ENCODE results near the gene DDOST. TPM values are rescaled to one million over a fixed set of nuclear protein-coding genes. Genes with fewer than 3 reads are reported as not detected.

DDOST gene
- total and polyA plus RNA-seq, 10 of the 15 experiments (the other 5 are each of a cell fraction or from before 2014, with no cell fraction given): 100 to 274 (median 201) TPM

DNA sequence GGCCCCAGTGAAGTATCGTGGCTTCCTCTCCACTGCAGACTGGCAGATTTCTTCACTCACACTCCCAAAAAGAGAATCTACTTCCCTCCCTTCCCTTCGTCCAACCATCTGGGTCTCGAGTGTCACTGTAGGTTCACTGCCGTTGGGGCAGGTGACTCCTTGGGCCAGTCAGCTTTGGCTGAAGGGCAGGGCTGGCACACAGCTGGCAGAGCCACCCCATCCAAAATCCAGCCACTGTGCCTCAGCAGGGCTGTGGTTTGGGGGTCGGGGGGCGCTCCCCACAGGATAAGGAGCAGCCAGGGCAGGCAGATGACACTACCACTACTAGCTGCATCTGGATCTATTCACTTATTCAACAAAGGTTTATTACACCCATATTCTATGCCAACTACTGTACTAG is 18.1 kb downstream of the DDOST start (continued):
- TF ChIP-seq, protein P1, sequence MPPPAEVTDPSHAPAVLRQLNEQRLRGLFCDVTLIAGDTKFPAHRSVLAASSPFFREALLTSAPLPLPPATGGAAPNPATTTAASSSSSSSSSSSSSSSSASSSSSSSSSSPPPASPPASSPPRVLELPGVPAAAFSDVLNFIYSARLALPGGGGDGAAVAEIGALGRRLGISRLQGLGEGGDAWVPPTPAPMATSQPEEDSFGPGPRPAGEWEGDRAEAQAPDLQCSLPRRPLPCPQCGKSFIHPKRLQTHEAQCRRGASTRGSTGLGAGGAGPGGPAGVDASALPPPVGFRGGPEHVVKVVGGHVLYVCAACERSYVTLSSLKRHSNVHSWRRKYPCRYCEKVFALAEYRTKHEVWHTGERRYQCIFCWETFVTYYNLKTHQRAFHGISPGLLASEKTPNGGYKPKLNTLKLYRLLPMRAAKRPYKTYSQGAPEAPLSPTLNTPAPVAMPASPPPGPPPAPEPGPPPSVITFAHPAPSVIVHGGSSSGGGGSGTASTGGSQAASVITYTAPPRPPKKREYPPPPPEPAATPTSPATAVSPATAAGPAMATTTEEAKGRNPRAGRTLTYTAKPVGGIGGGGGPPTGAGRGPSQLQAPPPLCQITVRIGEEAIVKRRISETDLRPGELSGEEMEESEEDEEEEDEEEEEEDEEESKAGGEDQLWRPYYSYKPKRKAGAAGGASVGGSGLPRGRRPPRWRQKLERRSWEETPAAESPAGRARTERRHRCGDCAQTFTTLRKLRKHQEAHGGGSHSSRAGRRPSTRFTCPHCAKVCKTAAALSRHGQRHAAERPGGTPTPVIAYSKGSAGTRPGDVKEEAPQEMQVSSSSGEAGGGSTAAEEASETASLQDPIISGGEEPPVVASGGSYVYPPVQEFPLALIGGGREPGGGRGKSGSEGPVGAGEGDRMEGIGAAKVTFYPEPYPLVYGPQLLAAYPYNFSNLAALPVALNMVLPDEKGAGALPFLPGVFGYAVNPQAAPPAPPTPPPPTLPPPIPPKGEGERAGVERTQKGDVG (CRISPR knock-in tag; IDR thresholded peaks at IDR 0.05): no peak

DNA sequence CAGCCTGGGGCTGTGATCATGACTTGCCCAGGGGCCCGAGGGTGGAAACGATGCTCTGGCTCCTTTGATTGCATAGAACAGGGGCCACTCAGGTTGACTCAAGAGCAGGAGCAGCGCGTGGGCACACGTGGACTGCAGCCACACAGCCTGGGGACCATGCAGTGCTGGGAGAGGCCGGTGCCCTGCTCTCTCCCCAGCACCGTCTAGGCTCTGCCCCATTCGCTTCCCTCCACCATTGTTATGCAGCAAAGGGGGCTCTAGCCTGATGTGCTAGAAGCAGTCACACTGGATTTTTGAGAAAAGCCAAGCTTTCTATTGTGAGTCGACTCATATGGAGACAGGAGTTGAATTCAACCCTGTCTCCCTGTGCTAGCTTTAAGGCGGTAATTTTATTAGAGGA is 19.2 kb downstream of the DDOST start:
- ChIA-PET RAD21 (ENCODE audit: unreplicated experiment) (interaction anchor here (1.3 to 2.2 kb wide), 2 partner anchors 119 to 148 kb away, joined by 3 to 4 read pairs; no protein-coding TSS in a partner anchor), CTCF (interaction anchor here (0.8 to 2.2 kb wide), 5 partner anchors 8 to 184 kb away, joined by 3 to 8 read pairs (median 6); no protein-coding TSS in a partner anchor), SMC1A (ENCODE audit: uncharacterized antibody, unreplicated experiment) (interaction anchor here (1.2 kb wide), 1 partner anchor 19 kb away, joined by 4 read pairs; no protein-coding TSS in a partner anchor), POLR2A (interaction anchor here (1.6 kb wide), 1 partner anchor 8 kb away, joined by 3 read pairs; no protein-coding TSS in a partner anchor)
- Histone ChIP-seq H3K27ac (ENCODE audit: control insufficient read depth, insufficient read depth) (no peak overlapping the region), H3K4me3 (no peak overlapping the region), H3K9ac (ENCODE audit: control insufficient read depth, insufficient read depth, low read length) (no peak overlapping the region), H3K36me3 (ENCODE audit: control insufficient read depth in 2 of 2, insufficient read depth in 2 of 2, low read length in 1 of 2) (no peaks in the 10 kb centered on the region), H3K9me3 (replicated peaks; ENCODE audit: control insufficient read depth, insufficient read depth, low read length) (no peaks in the 10 kb centered on the region), H3K79me2 (ENCODE audit: control insufficient read depth, insufficient read depth, low read length) (no peaks in the 10 kb centered on the region), H3K4me1 (ENCODE audit: control insufficient read depth, insufficient read depth, low read length) (no peaks in the 10 kb centered on the region), H3K4me2 (ENCODE audit: control insufficient read depth, insufficient read depth) (no peak overlapping the region), H4K20me1 (ENCODE audit: control insufficient read depth, insufficient read depth) (no peaks in the 10 kb centered on the region), H2AFZ (ENCODE audit: control insufficient read depth, low read depth, low read length) (no peak overlapping the region), H3K27me3 (replicated peaks in 1 of 2; ENCODE audit: control insufficient read depth in 2 of 2, insufficient read depth in 2 of 2, low read length in 1 of 2) (no peaks in the 10 kb centered on the region)
- intact Hi-C loops (cut with micrococcal nuclease; ENCODE audit: unreplicated experiment) (no loop called here), in situ Hi-C loops (cut with MboI) (no loop called here)
- no peak for FAIRE-seq
- TF ChIP-seq POLR2A (IDR thresholded peaks at IDR 0.05; ENCODE audit: low read depth, low read length) (no peak), NFIC (IDR thresholded peaks at IDR 0.05; ENCODE audit: low read depth, low read length) (no peak)
- no peak for DNase-seq (ENCODE audit: low read depth, low spot score)
- BruUV-seq (replicated peaks): no TSS peak
- ATAC-seq: no peak
- 57% methylated on average over 10 of the region's 10 CpGs for WGBS (ENCODE audit: insufficient coverage, insufficient replicate concordance, low lambda C conversion rate, missing lambda C conversion rate)
